Kidney (tissue), 14 donors: ENCODE results near the gene CDK9. TPM values are rescaled to one million over a fixed set of nuclear protein-coding genes. Genes with fewer than 3 reads are reported as not detected.

Experiments
- DNase-seq, 5 donors: peaks; one replicate each; pipeline ENCODE4 v3.0.0-alpha.2; 2013 to 2020
- FAIRE-seq: peaks from 2 replicates; lab custom pipeline; 2012; peaks lifted over from hg19 to GRCh38; lab: Jason Lieb, UNC
- H3K27ac ChIP-seq, 2 donors: one replicate each; pipeline ENCODE4 v1.7.0; 2013; ENCODE audit warnings: low read depth in 2 of 2, low read length in 2 of 2, inconsistent platforms in 1 of 2
- H3K27me3 ChIP-seq: one replicate; pipeline ENCODE4 v1.7.1; 2013; ENCODE audit warnings: low read length, inconsistent platforms; ENCODE audit not compliant: control insufficient read depth, insufficient read depth
- H3K36me3 ChIP-seq, 3 donors: one replicate each; pipeline versions ENCODE4 v1.7.0 to v1.7.1; 2013; ENCODE audit warnings: low read length in 3 of 3, control low read depth in 1 of 3, inconsistent platforms in 1 of 3; ENCODE audit not compliant: insufficient read depth in 3 of 3, control insufficient read depth in 2 of 3
- H3K4me1 ChIP-seq, 3 donors: one replicate each; pipeline versions ENCODE4 v1.7.0 to v1.7.1; 2013; ENCODE audit warnings: low read length in 3 of 3, inconsistent platforms in 1 of 3, low read depth in 1 of 3; ENCODE audit not compliant: control insufficient read depth in 2 of 3, insufficient read depth in 2 of 3
- H3K4me3 ChIP-seq, 3 donors: one replicate each; pipeline versions ENCODE4 v1.7.0 to v1.8.1; 2013; ENCODE audit warnings: low read length in 3 of 3, control low read depth in 1 of 3, inconsistent platforms in 1 of 3
- H3K9ac ChIP-seq, 3 donors: one replicate each; pipeline versions ENCODE4 v1.7.0 to v1.7.1; 2013; ENCODE audit warnings: low read length in 3 of 3, control low read depth in 1 of 3, inconsistent platforms in 1 of 3
- H3K9me3 ChIP-seq, 3 donors: one replicate each; pipeline versions ENCODE4 v1.7.0 to v1.7.1; 2013; ENCODE audit warnings: low read length in 3 of 3, control low read depth in 1 of 3, inconsistent platforms in 1 of 3; ENCODE audit not compliant: control insufficient read depth in 2 of 3, insufficient read depth in 1 of 3
- CTCF ChIP-seq: IDR thresholded peaks from 3 replicates; pipeline ENCODE4 v1.5.1; 2012; ENCODE audit warnings: mild to moderate bottlenecking, moderate library complexity, borderline replicate concordance; ENCODE audit not compliant: insufficient read depth; ENCODE audit errors: extremely low read depth
- intact Hi-C: fragments of 100-400 bp; cut with DNase I; formaldehyde crosslinking; loops from one replicate; pipeline ENCODE4 v1.11.1; 2022
- polyA plus RNA-seq: library from polyadenylated mRNA; stranded (reverse); fragments of 350-450 nt; fragmentation: Illumina TruSeq; extraction: RNeasy Lipid Tissue Mini Kit (QIAGEN cat#74804); gene quantifications from one replicate; pipeline ENCODE4 v1.2.3, GENCODE V29; 2014; ENCODE audit warnings: low read depth, low replicate concordance; ENCODE audit not compliant: insufficient read depth
- total RNA-seq: library from RNA; stranded (reverse); fragmentation: NEBNext Ultra II Directional; extraction: Animal tissue kit (Norgen Biotek cat#: 25700); gene quantifications from one replicate; pipeline ENCODE4 v1.2.1, GENCODE V29; 2021
- donor health status: control.
- donor health status: control.
- donor health status: control.
- donor health status: control.
- donor health status: control.
- donor health status: DM: yes; HTN: yes; CAD: no.
- donor health status: Normal renal cell carcinoma (clear cell type).

CDK9 gene
- total and polyA plus RNA-seq, 2 donors from 2014 or later: 45.2 to 93.5 TPM

- Histone ChIP-seq H3K4me3 (no peak overlapping the region), H3K9me3 (no peaks in the 10 kb centered on the region), H3K9ac (no peak overlapping the region), H3K36me3 (peaks cover 0 to 14% (median 6%) of the 10 kb centered on the region in 3 donors), H3K27ac (peak overlapping the region; percentile 26 to 80), H3K4me1 (peaks cover 0 to 29% (median 8%) of the 10 kb centered on the region in 3 donors), H3K27me3 (no peaks in the 10 kb centered on the region)
- FAIRE-seq (no peak), DNase-seq (peak in 1 of 5 donors; percentile 37)
- no peak for TF ChIP-seq CTCF
- intact Hi-C loops: no loop called here
Observed at GRCh38 chr9:127829205-127829906, 43.5 kb downstream of the CDK9 start.

GRCh38 chr9:127832248-127832647 lies 46.4 kb downstream of the CDK9 start:
- DNase-seq: no peak
- no peak overlapping the region for H3K4me3 ChIP-seq
- peak overlapping the region in 1 of 2 donors; percentile 49 for H3K27ac ChIP-seq
- H3K9me3 ChIP-seq: no peaks in the 10 kb centered on the region
- H3K9ac ChIP-seq: no peak overlapping the region
- peaks cover 0 to 3% (median 3%) of the 10 kb centered on the region in 3 donors for H3K36me3 ChIP-seq
- no peak for TF ChIP-seq CTCF
- no peaks in the 10 kb centered on the region for H3K27me3 ChIP-seq
- no peak for FAIRE-seq
- peaks cover 0 to 37% (median 3%) of the 10 kb centered on the region in 3 donors for H3K4me1 ChIP-seq
- intact Hi-C loops: no loop called here

GRCh38 chr9:127833555-127833954 lies 47.7 kb downstream of the CDK9 start:
- no peak overlapping the region for H3K9ac ChIP-seq
- H3K36me3 ChIP-seq: peaks cover 0 to 3% (median 3%) of the 10 kb centered on the region in 3 donors
- no peaks in the 10 kb centered on the region for H3K9me3 ChIP-seq
- peak overlapping the region; percentile 43 to 75 for H3K27ac ChIP-seq
- intact Hi-C loops: no loop called here
- DNase-seq: no peak
- TF ChIP-seq CTCF: no peak
- FAIRE-seq: peak; percentile 85
- H3K4me3 ChIP-seq: no peak overlapping the region
- H3K27me3 ChIP-seq: no peaks in the 10 kb centered on the region
- peaks cover 0 to 41% (median 14%) of the 10 kb centered on the region in 3 donors for H3K4me1 ChIP-seq
